ENCODE measurements around the gene MACROD2. TPM values are rescaled to one million over a fixed set of nuclear protein-coding genes. Genes with fewer than 3 reads are reported as not detected.

Gene MACROD2
- total RNA-seq, 1 donor from 2014 or later = 78.2 TPM

- ATAC-seq (no peak), DNase-seq (no peak)
- H3K27me3 ChIP-seq = no peaks in the 10 kb centered on the region
- TF ChIP-seq CTCF (IDR thresholded peaks at IDR 0.05) = no peak
- H3K36me3 ChIP-seq = no peaks in the 10 kb centered on the region
- no peaks in the 10 kb centered on the region for H3K4me1 ChIP-seq
- intact Hi-C loops (cut with DNase I) = no loop called here
- H3K27ac ChIP-seq = no peak overlapping the region
- H3K4me3 ChIP-seq = no peak overlapping the region
- H3K9me3 ChIP-seq = no peaks in the 10 kb centered on the region
Measured at GRCh38 chr20:15253431-15253830, 1258.1 kb downstream of the MACROD2 start.

- H3K4me3 ChIP-seq = no peak overlapping the region
- H3K27ac ChIP-seq = no peak overlapping the region
- ATAC-seq (no peak), DNase-seq (no peak)
- intact Hi-C loops (cut with DNase I) = no loop called here
- H3K36me3 ChIP-seq = no peaks in the 10 kb centered on the region
- TF ChIP-seq CTCF (IDR thresholded peaks at IDR 0.05) = no peak
- H3K4me1 ChIP-seq = no peaks in the 10 kb centered on the region
- no peaks in the 10 kb centered on the region for H3K27me3 ChIP-seq
- H3K9me3 ChIP-seq = no peaks in the 10 kb centered on the region
Measured at GRCh38 chr20:15256676-15257568, 1261.6 kb downstream of the MACROD2 start.

DNA sequence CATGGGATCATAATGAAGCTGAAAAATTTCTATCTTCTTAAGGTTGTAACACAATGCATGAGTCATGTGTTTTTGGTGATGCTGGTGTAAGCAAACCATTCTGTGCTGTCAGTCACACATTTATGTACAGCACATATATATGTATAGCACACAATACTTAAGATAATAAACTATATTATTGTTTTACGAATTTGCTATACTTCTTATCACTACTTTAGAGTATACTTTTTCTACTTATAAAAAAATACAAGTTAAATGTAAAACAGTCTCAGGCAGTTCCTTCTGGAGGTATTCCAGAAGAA is 1262.2 kb downstream of the MACROD2 start:
- TF ChIP-seq CTCF (IDR thresholded peaks at IDR 0.05) = no peak
- Histone ChIP-seq H3K4me1 (no peaks in the 10 kb centered on the region), H3K27ac (no peak overlapping the region), H3K9me3 (no peaks in the 10 kb centered on the region), H3K4me3 (no peak overlapping the region), H3K36me3 (no peaks in the 10 kb centered on the region), H3K27me3 (no peaks in the 10 kb centered on the region)
- intact Hi-C loops (cut with DNase I) = no loop called here
- DNase-seq (no peak), ATAC-seq (no peak)

- H3K27ac ChIP-seq = no peak overlapping the region
- H3K27me3 ChIP-seq = no peaks in the 10 kb centered on the region
- DNase-seq (no peak), ATAC-seq (no peak)
- no peaks in the 10 kb centered on the region for H3K9me3 ChIP-seq
- intact Hi-C loops (cut with DNase I) = no loop called here
- no peaks in the 10 kb centered on the region for H3K36me3 ChIP-seq
- no peak overlapping the region for H3K4me3 ChIP-seq
- TF ChIP-seq CTCF (IDR thresholded peaks at IDR 0.05) = no peak
- no peaks in the 10 kb centered on the region for H3K4me1 ChIP-seq
Measured at GRCh38 chr20:15265581-15266309, 1270.4 kb downstream of the MACROD2 start.

- no peaks in the 10 kb centered on the region for H3K27me3 ChIP-seq
- ATAC-seq (no peak), DNase-seq (no peak)
Measured at GRCh38 chr20:15267935-15268334, 1272.6 kb downstream of the MACROD2 start.

More at GRCh38 chr20:15267935-15268334, 1272.6 kb downstream of the MACROD2 start:
- H3K36me3 ChIP-seq = no peaks in the 10 kb centered on the region
- intact Hi-C loops (cut with DNase I) = no loop called here
- H3K9me3 ChIP-seq = no peaks in the 10 kb centered on the region
- no peaks in the 10 kb centered on the region for H3K4me1 ChIP-seq
- TF ChIP-seq CTCF (IDR thresholded peaks at IDR 0.05) = no peak
- no peak overlapping the region for H3K4me3 ChIP-seq
- H3K27ac ChIP-seq = no peak overlapping the region

Measured in upper lobe of right lung (tissue), 1 donor.